OCI-LY7 (cell line): Measurements from ENCODE around the gene SLC25A41. TPM values are rescaled to one million over a fixed set of nuclear protein-coding genes. Genes with fewer than 3 reads are reported as not detected.

Experiments used
- BruUV-seq: library from RNA; stranded (reverse); fragments of 400-500 nt; replicated peaks from 2 replicates; lab custom pipeline; 2021; lab: Mats Ljungman, UMichigan
- CTCF ChIA-PET: fragments of 300-600 bp; sonication (Branson Sonifier 250); formaldehyde crosslinking; loops from one replicate; lab custom pipeline; 2022; ENCODE audit warnings: antibody characterized with exemption; ENCODE audit not compliant: unreplicated experiment; lab: Charles Lee
- POLR2A ChIA-PET: fragments of 300-600 bp; sonication (Branson Sonifier 250); formaldehyde crosslinking; loops from one replicate; lab custom pipeline; 2022; ENCODE audit warnings: antibody characterized with exemption; lab: Charles Lee
- DNase-seq: peaks from one replicate; pipeline ENCODE4 v3.0.0-alpha.2; 2015; ENCODE audit warnings: low spot score
- H2AFZ ChIP-seq: fragments of 200-600 bp; sonication (generic), shearing (Covaris generic); 2 replicates; pipeline ENCODE4 v1.6.1; 2014; ENCODE audit warnings: mild to moderate bottlenecking, antibody characterized with exemption, low read length, moderate library complexity
- H3K27ac ChIP-seq: fragments of 200-600 bp; sonication (generic); 2 replicates; pipeline ENCODE4 v1.5.1; 2014; ENCODE audit warnings: mixed run types, low read depth, mild to moderate bottlenecking, moderate library complexity, low read length, inconsistent platforms; ENCODE audit not compliant: poor library complexity, severe bottlenecking
- H3K36me3 ChIP-seq: fragments of 200-600 bp; sonication (generic); 2 replicates; pipeline ENCODE4 v1.6.1; 2014; ENCODE audit warnings: mild to moderate bottlenecking, antibody characterized with exemption, low read length, moderate library complexity, mixed read lengths; ENCODE audit not compliant: insufficient read depth
- H3K4me1 ChIP-seq: fragments of 200-600 bp; sonication (generic); 2 replicates; pipeline ENCODE4 v1.5.1; 2014; ENCODE audit warnings: mild to moderate bottlenecking, low read length; ENCODE audit not compliant: insufficient read depth, poor library complexity, severe bottlenecking
- H3K4me2 ChIP-seq: fragments of 200-600 bp; sonication (generic); 2 replicates; pipeline ENCODE4 v1.6.1; 2014; ENCODE audit warnings: mild to moderate bottlenecking, low read length
- H3K4me3 ChIP-seq: fragments of 200-600 bp; sonication (generic); 2 replicates; pipeline ENCODE4 v1.5.1; 2014; ENCODE audit warnings: mild to moderate bottlenecking, low read depth, low read length; ENCODE audit not compliant: poor library complexity, severe bottlenecking
- H3K79me2 ChIP-seq: fragments of 200-600 bp; sonication (generic); 2 replicates; pipeline ENCODE4 v1.6.1; 2016; ENCODE audit warnings: low read depth, mild to moderate bottlenecking, low read length, moderate library complexity, mixed read lengths; ENCODE audit not compliant: insufficient read depth
- H3K9me2 ChIP-seq: fragments of 200-600 bp; sonication (generic); 2 replicates; pipeline ENCODE4 v1.6.1; 2016; ENCODE audit warnings: mild to moderate bottlenecking, low read length, mixed read lengths; ENCODE audit not compliant: insufficient read depth
- H3K9me3 ChIP-seq: fragments of 200-600 bp; sonication (generic); 2 replicates; pipeline ENCODE4 v1.6.1; 2014; ENCODE audit warnings: mild to moderate bottlenecking, mixed run types, low read length, mixed read lengths
- H4K20me1 ChIP-seq: fragments of 200-600 bp; sonication (generic); 2 replicates; pipeline ENCODE4 v1.6.1; 2014; ENCODE audit warnings: mild to moderate bottlenecking, antibody characterized with exemption, low read length, moderate library complexity, mixed read lengths; ENCODE audit not compliant: insufficient read depth
- EZH2phosphoT487 ChIP-seq: fragments of 200-600 bp; sonication (generic); IDR thresholded peaks from 2 replicates; pipeline ENCODE4 v1.6.1; 2018; ENCODE audit warnings: low read depth, borderline replicate concordance, mild to moderate bottlenecking, mixed run types, antibody characterized with exemption, low read length, moderate library complexity, mixed read lengths
- intact Hi-C: fragments of 100-400 bp; cut with micrococcal nuclease; formaldehyde crosslinking; loops from one replicate; pipeline ENCODE4 v1.10.0; 2022; ENCODE audit not compliant: unreplicated experiment
- total RNA-seq, 2 experiments: library from RNA; depleted of rRNA in 1 of 2; stranded (reverse); fragments of >200 nt in 1 of 2; shearing (Covaris generic) in 1 of 2; gene quantifications; 2 replicates each; pipeline ENCODE4 v1.2.3, GENCODE V29; 2014 to 2022
- TF ChIP-seq, protein P1 (sequence below): fragments of 200-600 bp; sonication (generic); conservative IDR thresholded peaks from 2 replicates; pipeline ENCODE4 v1.5.1; 2014; ENCODE audit warnings: mild to moderate bottlenecking, antibody characterized with exemption, low read length, moderate library complexity, mixed read lengths

The SLC25A41 gene
- total RNA-seq, 2 experiments from 2014 or later: not detected

DNA sequence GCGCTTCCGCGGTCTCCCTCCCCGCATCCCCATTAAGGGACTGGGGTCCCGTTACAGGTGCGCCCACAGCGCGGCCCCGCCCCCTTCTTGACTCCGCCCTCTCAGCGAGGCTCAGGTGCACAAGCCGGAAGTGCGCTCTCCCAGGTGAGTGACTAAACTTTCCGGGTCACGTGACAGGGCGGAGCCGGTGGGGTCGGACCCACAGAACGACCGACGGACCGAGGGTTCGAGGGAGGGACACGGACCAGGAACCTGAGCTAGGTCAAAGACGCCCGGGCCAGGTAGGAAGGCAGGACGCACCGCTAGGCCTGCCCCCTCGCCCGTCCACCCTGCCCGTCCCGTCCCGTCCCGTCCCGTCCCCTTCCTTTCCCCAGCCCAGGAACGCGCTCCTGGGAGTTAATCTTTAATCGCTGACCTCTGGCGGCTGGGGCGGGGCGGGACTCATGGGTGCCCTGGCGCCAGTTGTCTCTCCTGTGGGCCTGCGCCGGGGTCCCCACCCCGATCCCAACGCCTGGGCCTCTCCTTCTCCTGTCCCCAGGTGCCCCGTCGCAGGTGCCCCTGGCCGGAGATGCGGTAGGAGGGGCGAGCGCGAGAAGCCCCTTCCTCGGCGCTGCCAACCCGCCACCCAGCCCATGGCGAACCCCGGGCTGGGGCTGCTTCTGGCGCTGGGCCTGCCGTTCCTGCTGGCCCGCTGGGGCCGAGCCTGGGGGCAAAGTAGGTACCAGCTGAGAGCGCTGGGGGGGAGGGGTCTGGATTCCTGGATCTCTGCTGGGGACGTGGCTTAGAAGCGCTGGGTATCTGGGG is 30.7 kb upstream of the SLC25A41 start, which contains the start of gene CRB3:
Gene CRB3, plus strand, starts transcription at position 202 of the 804 bp plus-strand sequence. Its CDS starts 431 bp downstream, at position 633.
- DNase-seq: no peak
- peaks cover 6% of the 10 kb centered on the region for H3K4me1 ChIP-seq
- POLR2A ChIA-PET: no interaction called here
- CTCF ChIA-PET: no interaction called here
- intact Hi-C loops: loop anchor here (5.0 kb wide), 1 partner anchor 138 kb away; no protein-coding TSS in a partner anchor
- H3K36me3 ChIP-seq: peaks cover 4% of the 10 kb centered on the region; the same call in 1 of the 2 replicates
- H3K27ac ChIP-seq: no peak within 1 kb of the TSS
- H4K20me1 ChIP-seq: no peaks in the 10 kb centered on the region
- no peak within 1 kb of the TSS for H3K4me2 ChIP-seq
- no peaks in the 10 kb centered on the region for H3K9me3 ChIP-seq
- H2AFZ ChIP-seq: no peak within 1 kb of the TSS
- TF ChIP-seq EZH2phosphoT487: no peak
- TF ChIP-seq, protein P1, sequence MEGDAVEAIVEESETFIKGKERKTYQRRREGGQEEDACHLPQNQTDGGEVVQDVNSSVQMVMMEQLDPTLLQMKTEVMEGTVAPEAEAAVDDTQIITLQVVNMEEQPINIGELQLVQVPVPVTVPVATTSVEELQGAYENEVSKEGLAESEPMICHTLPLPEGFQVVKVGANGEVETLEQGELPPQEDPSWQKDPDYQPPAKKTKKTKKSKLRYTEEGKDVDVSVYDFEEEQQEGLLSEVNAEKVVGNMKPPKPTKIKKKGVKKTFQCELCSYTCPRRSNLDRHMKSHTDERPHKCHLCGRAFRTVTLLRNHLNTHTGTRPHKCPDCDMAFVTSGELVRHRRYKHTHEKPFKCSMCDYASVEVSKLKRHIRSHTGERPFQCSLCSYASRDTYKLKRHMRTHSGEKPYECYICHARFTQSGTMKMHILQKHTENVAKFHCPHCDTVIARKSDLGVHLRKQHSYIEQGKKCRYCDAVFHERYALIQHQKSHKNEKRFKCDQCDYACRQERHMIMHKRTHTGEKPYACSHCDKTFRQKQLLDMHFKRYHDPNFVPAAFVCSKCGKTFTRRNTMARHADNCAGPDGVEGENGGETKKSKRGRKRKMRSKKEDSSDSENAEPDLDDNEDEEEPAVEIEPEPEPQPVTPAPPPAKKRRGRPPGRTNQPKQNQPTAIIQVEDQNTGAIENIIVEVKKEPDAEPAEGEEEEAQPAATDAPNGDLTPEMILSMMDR: no peak
- no TSS peak for BruUV-seq
- H3K9me2 ChIP-seq: no peaks in the 10 kb centered on the region
- H3K79me2 ChIP-seq: peaks cover under 1% of the 10 kb centered on the region; the same call in 1 of the 2 replicates
- no peak within 1 kb of the TSS for H3K4me3 ChIP-seq

DNA sequence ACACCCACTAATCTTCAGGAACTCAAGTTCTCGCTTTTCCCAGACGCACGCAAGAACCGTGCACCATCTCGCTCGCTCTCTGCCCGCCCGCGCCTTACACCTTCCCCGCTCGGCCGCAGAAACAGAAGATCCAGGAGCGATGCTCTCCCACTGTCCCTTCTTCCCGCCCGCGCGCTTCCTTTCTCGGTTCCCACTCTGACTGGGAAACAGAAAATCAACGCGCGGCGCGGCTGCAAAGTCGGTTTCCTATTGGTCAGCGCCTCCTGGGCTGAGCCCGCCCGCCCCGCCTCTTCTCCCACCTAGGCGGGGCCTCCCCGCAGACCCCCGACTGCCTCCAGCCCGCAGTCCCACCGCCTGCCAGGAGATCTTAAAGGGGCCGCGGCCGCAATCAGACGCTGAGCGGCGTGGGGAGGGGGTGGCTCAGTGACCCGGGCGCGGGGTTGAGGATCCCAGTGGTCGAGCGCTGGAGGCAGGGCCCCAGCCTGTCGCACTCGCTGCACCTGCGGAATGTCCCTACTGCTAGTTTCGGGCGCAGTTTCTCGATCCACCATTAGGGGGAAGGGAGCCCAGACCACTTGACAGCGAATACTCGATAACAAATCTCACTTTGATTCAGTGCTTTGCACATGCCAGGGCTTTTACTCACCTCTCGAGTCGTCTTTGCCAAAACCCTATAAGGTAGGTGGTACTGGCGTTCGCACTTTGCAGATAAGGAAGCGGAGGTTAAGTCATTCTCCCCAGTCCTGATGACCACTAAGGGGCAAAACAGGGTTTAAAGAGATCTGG is 26.7 kb upstream of the SLC25A41 start:
- POLR2A ChIA-PET: interaction anchor here (0.7 to 1.8 kb wide), 2 partner anchors 21 to 41 kb away, joined by 6 to 7 read pairs; partner anchors contain the start of gene DENND1C
- intact Hi-C loops: loop anchor here (1.0 to 5.0 kb wide), 5 partner anchors 35 to 277 kb away; partner anchors contain the start of genes GPR108, KHSRP and TUBB4A

More for the DNA sequence above, 26.7 kb upstream of the SLC25A41 start:
- H3K27ac ChIP-seq: peak overlapping the region; percentile 62
- H2AFZ ChIP-seq: peak overlapping the region; percentile 76
- BruUV-seq: no TSS peak
- peaks cover 24% of the 10 kb centered on the region for H3K36me3 ChIP-seq
- TF ChIP-seq, protein P1: peak; percentile 85
- no peak for TF ChIP-seq EZH2phosphoT487
- no peaks in the 10 kb centered on the region for H3K9me2 ChIP-seq
- DNase-seq: peak; percentile 100
- CTCF ChIA-PET: interaction anchor here (0.6 kb wide), 1 partner anchor 9 kb away, joined by 4 read pairs; no protein-coding TSS in a partner anchor
- H3K4me2 ChIP-seq: peak overlapping the region; percentile 91
- peak overlapping the region; percentile 89 for H3K4me3 ChIP-seq
- H4K20me1 ChIP-seq: no peaks in the 10 kb centered on the region
- peaks cover 13% of the 10 kb centered on the region; the same call in 1 of the 2 replicates for H3K79me2 ChIP-seq
- peaks cover under 1% of the 10 kb centered on the region for H3K9me3 ChIP-seq
- H3K4me1 ChIP-seq: peaks cover 20% of the 10 kb centered on the region
